ENCODE measurements around the gene TRERF1.
"Not testable (repeated sequence)": the region's sequence is repeated elsewhere in the genome, so short reads cannot be mapped to it uniquely, and the experiment has no call there.

The TRERF1 gene

GRCh38 chr6:42202131-42202915 lies 249.4 kb downstream of the TRERF1 start:
- H3K4me3 Mint-ChIP-seq, H3K9me3 Mint-ChIP-seq, H3K27ac Mint-ChIP-seq, H3K4me1 Mint-ChIP-seq, H3K27me3 Mint-ChIP-seq: not testable (repeated sequence)
- peaks cover 18% of the 10 kb centered on the region for H3K36me3 Mint-ChIP-seq

- no peaks in the 10 kb centered on the region for H3K27me3 Mint-ChIP-seq
- H3K9me3 Mint-ChIP-seq = peaks cover 5% of the 10 kb centered on the region
- H3K4me1 Mint-ChIP-seq = no peaks in the 10 kb centered on the region
- H3K36me3 Mint-ChIP-seq = peaks cover 16% of the 10 kb centered on the region
- H3K27ac Mint-ChIP-seq = no peak overlapping the region
- H3K4me3 Mint-ChIP-seq = no peak overlapping the region
Observed at GRCh38 chr6:42201382-42201781, 250.3 kb downstream of the TRERF1 start.

- H3K27ac Mint-ChIP-seq = no peak overlapping the region
- H3K4me3 Mint-ChIP-seq = no peak overlapping the region
- no peaks in the 10 kb centered on the region for H3K27me3 Mint-ChIP-seq
- H3K36me3 Mint-ChIP-seq = peaks cover 13% of the 10 kb centered on the region
- H3K4me1 Mint-ChIP-seq = no peaks in the 10 kb centered on the region
- peaks cover 5% of the 10 kb centered on the region for H3K9me3 Mint-ChIP-seq
Observed at GRCh38 chr6:42200035-42200434, 251.7 kb downstream of the TRERF1 start.

- Mint-ChIP-seq H3K27ac (no peak overlapping the region), H3K4me1 (no peaks in the 10 kb centered on the region), H3K27me3 (no peaks in the 10 kb centered on the region), H3K4me3 (no peak overlapping the region), H3K9me3 (peaks cover 5% of the 10 kb centered on the region), H3K36me3 (peaks cover 13% of the 10 kb centered on the region)
Observed at GRCh38 chr6:42199106-42199981, 252.4 kb downstream of the TRERF1 start.

- Mint-ChIP-seq H3K4me1 (no peaks in the 10 kb centered on the region), H3K4me3 (no peak overlapping the region), H3K9me3 (peaks cover 5% of the 10 kb centered on the region), H3K36me3 (peaks cover 13% of the 10 kb centered on the region), H3K27ac (no peak overlapping the region), H3K27me3 (no peaks in the 10 kb centered on the region)
Observed at GRCh38 chr6:42197555-42198362, 254.0 kb downstream of the TRERF1 start.

- Mint-ChIP-seq H3K9me3 (peaks cover 5% of the 10 kb centered on the region), H3K4me3 (no peak overlapping the region), H3K27ac (no peak overlapping the region)
Observed at GRCh38 chr6:42195415-42195814, 256.3 kb downstream of the TRERF1 start.

GRCh38 chr6:42194056-42194455 lies 257.7 kb downstream of the TRERF1 start:
- Mint-ChIP-seq H3K9me3 (no peaks in the 10 kb centered on the region), H3K27me3 (no peaks in the 10 kb centered on the region), H3K4me1 (no peaks in the 10 kb centered on the region), H3K27ac (no peak overlapping the region), H3K36me3 (no peaks in the 10 kb centered on the region), H3K4me3 (no peak overlapping the region)

More at GRCh38 chr6:42195415-42195814, 256.3 kb downstream of the TRERF1 start:
- peaks cover 8% of the 10 kb centered on the region for H3K36me3 Mint-ChIP-seq
- H3K27me3 Mint-ChIP-seq = no peaks in the 10 kb centered on the region
- no peaks in the 10 kb centered on the region for H3K4me1 Mint-ChIP-seq

- Mint-ChIP-seq H3K4me1 (no peaks in the 10 kb centered on the region), H3K27me3 (no peaks in the 10 kb centered on the region), H3K9me3 (no peaks in the 10 kb centered on the region), H3K27ac (no peak overlapping the region), H3K4me3 (no peak overlapping the region), H3K36me3 (no peaks in the 10 kb centered on the region)
Observed at GRCh38 chr6:42193491-42193894, 258.2 kb downstream of the TRERF1 start.

GRCh38 chr6:42192385-42192784 lies 259.3 kb downstream of the TRERF1 start:
- not testable (repeated sequence) for H3K4me1 Mint-ChIP-seq, H3K27me3 Mint-ChIP-seq, H3K4me3 Mint-ChIP-seq, H3K36me3 Mint-ChIP-seq, H3K9me3 Mint-ChIP-seq, H3K27ac Mint-ChIP-seq

- H3K27ac Mint-ChIP-seq = no peak overlapping the region
Observed at GRCh38 chr6:42190554-42191183, 261.1 kb downstream of the TRERF1 start.

GRCh38 chr6:42188406-42188805 lies 263.3 kb downstream of the TRERF1 start:
- no peaks in the 10 kb centered on the region for H3K27me3 Mint-ChIP-seq
- no peak overlapping the region for H3K27ac Mint-ChIP-seq
- H3K36me3 Mint-ChIP-seq = no peaks in the 10 kb centered on the region
- H3K9me3 Mint-ChIP-seq = no peaks in the 10 kb centered on the region
- no peak overlapping the region for H3K4me3 Mint-ChIP-seq
- no peaks in the 10 kb centered on the region for H3K4me1 Mint-ChIP-seq

More at GRCh38 chr6:42190554-42191183, 261.1 kb downstream of the TRERF1 start:
- Mint-ChIP-seq H3K36me3 (no peaks in the 10 kb centered on the region), H3K4me3 (no peak overlapping the region), H3K9me3 (no peaks in the 10 kb centered on the region), H3K4me1 (no peaks in the 10 kb centered on the region), H3K27me3 (no peaks in the 10 kb centered on the region)

- peaks cover 3% of the 10 kb centered on the region for H3K36me3 Mint-ChIP-seq
- no peaks in the 10 kb centered on the region for H3K4me1 Mint-ChIP-seq
- no peak overlapping the region for H3K4me3 Mint-ChIP-seq
- H3K27me3 Mint-ChIP-seq = no peaks in the 10 kb centered on the region
- no peaks in the 10 kb centered on the region for H3K9me3 Mint-ChIP-seq
- no peak overlapping the region for H3K27ac Mint-ChIP-seq
Observed at GRCh38 chr6:42185597-42185996, 266.1 kb downstream of the TRERF1 start.

- Mint-ChIP-seq H3K4me1 (peaks cover 6% of the 10 kb centered on the region), H3K9me3 (no peaks in the 10 kb centered on the region), H3K27ac (no peak overlapping the region), H3K4me3 (no peak overlapping the region), H3K27me3 (peaks cover 2% of the 10 kb centered on the region), H3K36me3 (peaks cover 3% of the 10 kb centered on the region)
Observed at GRCh38 chr6:42184475-42184874, 267.3 kb downstream of the TRERF1 start.

GRCh38 chr6:42182101-42182500 lies 269.6 kb downstream of the TRERF1 start:
- Mint-ChIP-seq H3K9me3 (no peaks in the 10 kb centered on the region), H3K27me3 (peaks cover 2% of the 10 kb centered on the region), H3K36me3 (peaks cover 3% of the 10 kb centered on the region), H3K4me3 (no peak overlapping the region), H3K27ac (no peak overlapping the region), H3K4me1 (peaks cover 6% of the 10 kb centered on the region)

GRCh38 chr6:42179945-42180313 lies 271.8 kb downstream of the TRERF1 start:
- H3K4me1 Mint-ChIP-seq = peaks cover 6% of the 10 kb centered on the region
- peaks cover 3% of the 10 kb centered on the region for H3K36me3 Mint-ChIP-seq
- H3K27me3 Mint-ChIP-seq = peaks cover 2% of the 10 kb centered on the region
- no peaks in the 10 kb centered on the region for H3K9me3 Mint-ChIP-seq
- H3K4me3 Mint-ChIP-seq = no peak overlapping the region
- no peak overlapping the region for H3K27ac Mint-ChIP-seq
